GM21381 (cell line): ENCODE measurements around the gene RUVBL2.
"Not testable (repeated sequence)": the region's sequence is repeated elsewhere in the genome, so short reads cannot be mapped to it uniquely, and the experiment has no call there.

ENCODE experiments used
- ATAC-seq: cut with Tn5 transposase; IDR thresholded peaks from one replicate; pipeline ENCODE4 v1.9.1; 2021; ENCODE audit warnings: mild to moderate bottlenecking, moderate library complexity; ENCODE audit not compliant: unreplicated experiment

The RUVBL2 gene

DNA sequence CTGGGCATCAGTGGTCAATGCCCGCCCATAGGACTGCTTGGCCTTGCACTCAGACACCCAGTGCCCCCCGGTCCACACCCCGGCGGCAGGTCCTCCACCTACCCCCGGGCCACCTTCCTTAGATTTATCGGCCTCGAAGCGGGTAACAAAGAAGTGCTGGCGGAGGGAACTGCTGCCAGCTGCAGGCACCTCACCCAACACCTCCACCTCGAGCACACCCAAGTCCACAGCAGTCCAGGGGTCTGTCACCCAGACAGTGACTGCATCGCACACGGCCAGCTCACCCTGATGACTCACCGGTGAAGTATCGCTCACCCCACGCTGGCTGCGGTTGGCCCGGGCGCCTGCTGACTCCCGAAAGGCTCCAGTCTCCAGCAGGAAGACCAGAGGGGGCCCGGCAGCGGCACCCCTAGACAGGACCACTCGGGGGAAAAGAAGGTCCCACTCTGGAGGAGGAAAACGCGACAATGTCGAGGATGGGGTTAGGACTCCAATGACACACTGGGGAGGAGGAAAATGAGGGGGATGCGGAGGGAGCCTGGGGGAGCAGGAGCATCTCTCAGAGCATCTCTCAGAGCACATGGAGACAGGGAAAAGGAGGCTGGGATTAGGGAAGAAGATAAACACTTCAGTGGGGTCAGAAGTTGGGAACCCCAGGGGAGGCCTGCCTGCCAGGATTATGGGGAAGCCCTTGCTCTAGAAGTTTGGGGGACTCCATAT lies 45.0 kb downstream of the RUVBL2 start:
- not testable (repeated sequence) for ATAC-seq

- not testable (repeated sequence) for ATAC-seq
These were observed 46.0 kb downstream of the RUVBL2 start for GRCh38 chr19:49039736-49040135.

GRCh38 chr19:49042177-49042576 lies 48.5 kb downstream of the RUVBL2 start:
- no peak for ATAC-seq

- ATAC-seq: not testable (repeated sequence)
These were observed 49.0 kb downstream of the RUVBL2 start for GRCh38 chr19:49042666-49043065.

GRCh38 chr19:49043548-49043947 lies 49.9 kb downstream of the RUVBL2 start, which contains the start of gene CGB5:
Gene CGB5, plus strand, starts transcription at chr19:49043848. Its CDS starts 362 bp downstream, at chr19:49044210.
- ATAC-seq: not testable (repeated sequence)

- ATAC-seq: not testable (repeated sequence)
These were observed 55.3 kb downstream of the RUVBL2 start, which contains the start of gene CGB8 for GRCh38 chr19:49049011-49049410. Gene CGB8, minus strand, starts transcription at chr19:49049111. Its CDS starts 372 bp downstream, at chr19:49048739.

DNA sequence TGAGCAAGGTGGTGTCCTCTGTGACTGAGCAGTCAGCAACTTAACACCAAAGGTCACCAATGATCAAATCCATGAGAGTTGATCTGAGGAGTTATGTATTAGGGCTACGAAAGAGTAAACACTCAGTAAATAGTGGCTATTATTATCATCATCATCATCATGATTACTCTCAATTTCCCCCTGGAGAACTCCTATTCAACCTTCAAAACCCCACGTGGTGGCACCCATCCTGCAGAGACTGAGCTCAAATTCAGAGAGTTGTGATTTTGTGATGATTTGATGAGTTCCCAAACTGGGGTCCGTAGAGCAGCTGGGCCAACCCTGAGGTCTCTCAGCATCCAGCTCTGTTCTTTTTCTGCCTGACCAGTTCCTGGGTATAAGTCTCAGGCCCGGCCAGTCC lies 56.1 kb downstream of the RUVBL2 start:
- not testable (repeated sequence) for ATAC-seq

GRCh38 chr19:49050376-49051033 lies 56.8 kb downstream of the RUVBL2 start:
- not testable (repeated sequence) for ATAC-seq

DNA sequence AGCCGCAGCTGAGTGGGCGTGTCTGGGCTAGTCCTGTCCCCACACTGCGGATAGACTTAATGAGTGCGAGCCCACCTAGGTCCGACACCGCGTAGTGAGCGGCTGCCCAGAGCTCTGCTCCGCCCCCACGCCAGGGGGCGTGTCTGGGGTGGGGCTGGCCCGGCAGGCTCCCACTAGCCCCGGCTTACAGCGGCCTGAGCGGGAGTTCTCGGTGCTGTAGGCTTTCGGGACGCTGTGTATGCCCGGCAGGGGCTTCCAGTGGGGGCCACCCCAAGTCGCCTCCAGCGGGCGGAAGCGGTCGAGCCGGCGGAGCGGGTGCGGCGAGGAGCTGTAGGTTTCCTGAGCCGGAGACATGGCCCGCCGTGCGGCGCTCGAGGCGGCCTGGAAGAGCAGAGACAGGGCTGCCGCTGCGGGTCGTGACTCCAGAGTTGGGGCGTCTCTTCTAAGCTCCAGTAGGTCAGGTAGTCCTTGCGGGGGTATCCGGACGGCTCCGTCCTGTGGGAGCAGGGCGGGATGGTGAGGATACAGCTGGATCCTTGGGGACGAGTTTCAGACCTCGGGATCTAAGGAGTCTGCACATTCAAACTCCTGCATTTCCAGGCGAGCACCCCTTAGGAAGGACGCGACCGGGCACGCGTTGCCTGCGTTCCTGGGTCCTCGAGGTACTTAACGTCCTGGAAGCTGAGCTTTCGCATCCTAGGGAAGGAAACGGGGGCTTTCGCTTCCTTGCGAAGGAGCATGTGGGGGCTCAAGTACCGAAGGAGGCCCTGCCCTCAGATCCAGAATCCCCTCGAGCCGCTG lies 62.6 kb downstream of the RUVBL2 start:
- ATAC-seq: peak; percentile 61

- not testable (repeated sequence) for ATAC-seq
These were observed 63.4 kb downstream of the RUVBL2 start for GRCh38 chr19:49056902-49057596.

DNA sequence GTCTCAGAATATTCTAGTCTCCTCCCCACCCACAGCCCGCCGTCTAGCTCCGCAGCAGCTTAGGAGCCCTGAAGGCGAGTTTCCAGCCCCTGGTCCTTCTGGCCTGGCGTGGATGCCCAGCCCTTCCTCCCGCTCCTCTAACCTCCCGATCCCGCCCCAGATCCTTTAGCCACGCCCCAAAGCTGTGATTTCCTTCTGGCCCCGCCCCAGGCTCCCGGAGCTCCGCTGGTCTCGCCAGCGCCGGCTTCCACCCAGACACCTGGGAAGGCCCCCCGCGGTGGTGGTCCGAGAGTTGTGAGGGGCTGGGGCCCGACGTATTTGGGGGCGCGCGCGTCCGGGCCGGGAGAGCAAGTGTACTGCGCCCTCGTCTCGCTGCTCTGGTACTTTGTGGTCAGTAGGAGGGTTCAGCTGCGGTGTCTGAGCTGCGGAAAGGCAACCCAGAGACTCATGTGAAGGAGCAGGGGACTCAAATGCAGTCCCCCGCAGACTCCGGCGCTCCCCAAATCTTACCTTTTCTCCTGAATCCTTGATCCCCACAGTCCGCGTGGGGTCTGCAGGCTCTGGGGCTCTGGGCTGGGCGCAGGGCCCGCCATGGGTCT lies 64.0 kb downstream of the RUVBL2 start, which contains the start of gene CGB7:
CGB7 (minus strand) TSS at position 114 of the 599 bp plus-strand sequence. CDS start 2,374 bp downstream, outside the sequence.
- ATAC-seq: no peak

DNA sequence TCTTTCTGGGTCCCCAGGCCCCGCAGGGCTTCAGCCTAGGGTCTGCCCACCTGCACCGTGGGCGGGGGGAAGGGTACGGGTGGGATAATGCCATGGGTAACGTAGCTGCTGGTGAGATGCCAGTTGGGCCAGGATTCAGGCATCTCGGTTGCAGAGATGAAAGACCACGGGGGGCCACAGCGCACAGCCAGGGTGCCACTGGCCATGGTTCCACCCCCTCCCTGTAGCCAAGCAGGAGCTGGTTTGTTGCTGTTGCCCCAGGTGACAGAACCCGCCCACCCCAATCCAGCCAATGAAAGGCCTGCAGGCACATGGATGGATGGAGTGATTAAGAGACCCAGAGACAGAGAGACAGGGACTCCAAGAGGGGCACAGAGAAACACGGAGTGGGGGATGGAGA lies 64.9 kb downstream of the RUVBL2 start:
- no peak for ATAC-seq

DNA sequence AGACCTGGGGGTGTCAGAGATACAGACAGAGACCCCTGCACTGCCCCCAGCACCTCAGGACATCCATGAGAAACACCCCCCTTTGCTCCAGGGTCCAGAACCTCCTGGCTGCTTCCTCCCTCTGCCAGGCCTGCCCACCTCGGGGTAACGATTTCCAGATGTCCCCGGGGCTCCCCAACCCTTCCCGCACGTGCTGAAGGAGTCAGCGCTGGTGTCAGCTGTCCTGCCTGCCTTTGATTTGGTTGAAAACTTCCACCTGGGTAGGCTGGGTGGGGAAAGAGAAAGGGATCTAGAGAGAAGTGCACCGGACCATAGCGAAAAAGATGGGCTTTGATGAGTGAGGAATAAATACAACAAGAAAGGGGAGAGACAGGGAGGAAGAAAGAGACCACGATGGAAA lies 65.4 kb downstream of the RUVBL2 start:
- no peak for ATAC-seq

DNA sequence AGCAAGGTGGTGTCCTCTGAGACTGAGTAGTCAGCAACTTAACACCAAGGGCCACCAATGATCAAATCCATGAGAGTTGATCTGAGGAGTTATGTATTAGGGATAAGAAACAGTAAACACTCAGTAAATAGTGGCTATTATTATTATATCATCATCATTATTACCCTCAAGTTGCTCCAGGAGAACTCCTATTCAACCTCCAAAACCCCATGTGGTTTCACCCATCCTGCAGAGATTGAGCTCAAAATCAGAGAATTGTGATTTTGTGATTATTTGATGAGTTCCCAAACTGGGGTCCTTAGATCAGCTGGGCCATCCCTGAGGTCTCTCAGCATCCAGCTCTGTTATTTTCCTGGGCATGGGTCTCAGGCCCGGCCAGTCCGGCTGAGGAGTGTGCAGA lies 67.3 kb downstream of the RUVBL2 start:
- no peak for ATAC-seq

DNA sequence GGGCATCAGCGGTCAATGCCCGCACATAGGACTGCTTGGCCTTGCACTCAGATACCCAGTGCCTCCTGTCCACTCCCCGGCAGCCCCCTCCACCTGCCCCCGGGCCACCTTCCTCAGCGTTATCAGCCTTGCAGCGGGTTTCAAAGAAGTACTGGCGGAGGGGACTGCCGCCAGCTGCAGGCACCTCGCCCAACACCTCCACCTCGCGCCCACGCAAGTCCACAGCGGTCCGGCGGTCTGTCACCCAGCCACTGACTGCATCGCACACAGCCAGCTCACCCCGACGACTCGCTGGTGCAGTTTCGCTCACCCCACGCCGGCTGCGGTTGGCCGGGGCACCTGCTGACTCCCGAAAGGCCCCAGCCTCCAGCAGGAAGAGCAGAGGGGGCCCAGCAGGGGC lies 67.8 kb downstream of the RUVBL2 start:
- ATAC-seq: no peak

- ATAC-seq: no peak
These were observed 70.4 kb downstream of the RUVBL2 start for GRCh38 chr19:49064029-49064629.

- ATAC-seq: no peak
These were observed 71.3 kb downstream of the RUVBL2 start, which contains the start of gene NTF4 for GRCh38 chr19:49064768-49065611. Gene NTF4, minus strand, starts transcription at chr19:49064818. Its CDS starts 2,821 bp downstream, at chr19:49061997.
